Ishikawa (cell line): Measurements from ENCODE around the gene LCP2.

Experiments used
- CEBPB ChIP-seq: IDR thresholded peaks from 2 replicates; pipeline ENCODE4 v1.6.1; 2012
- CREB1 ChIP-seq: IDR thresholded peaks from 2 replicates; pipeline ENCODE4 v1.6.1; 2012; ENCODE audit warnings: low read depth
- EGR1 ChIP-seq: IDR thresholded peaks from 2 replicates; pipeline ENCODE4 v1.6.1; 2012
- EP300 ChIP-seq: IDR thresholded peaks from 2 replicates; pipeline ENCODE4 v1.6.1; 2012; ENCODE audit warnings: borderline replicate concordance
- FOXM1 ChIP-seq: IDR thresholded peaks from 2 replicates; pipeline ENCODE4 v1.6.1; 2012; ENCODE audit warnings: low read depth, borderline replicate concordance
- NFIC ChIP-seq: IDR thresholded peaks from 2 replicates; pipeline ENCODE4 v1.6.1; 2012
- RAD21 ChIP-seq: IDR thresholded peaks from 2 replicates; pipeline ENCODE4 v1.6.1; 2012; ENCODE audit warnings: low read depth
- TAF1 ChIP-seq: IDR thresholded peaks from 2 replicates; pipeline ENCODE4 v1.6.1; 2012; ENCODE audit warnings: low read depth, mild to moderate bottlenecking
- TCF12 ChIP-seq: IDR thresholded peaks from 2 replicates; pipeline ENCODE4 v1.6.1; 2012; ENCODE audit warnings: low read depth
- YY1 ChIP-seq: IDR thresholded peaks from 2 replicates; pipeline ENCODE4 v1.6.1; 2012; ENCODE audit warnings: low read depth
- ZBTB7A ChIP-seq: IDR thresholded peaks from 2 replicates; pipeline ENCODE4 v1.6.1; 2012; ENCODE audit warnings: low read depth
- TF ChIP-seq, protein P1 (sequence below): IDR thresholded peaks from 2 replicates; pipeline ENCODE4 v1.6.1; 2012; ENCODE audit warnings: low read depth, mild to moderate bottlenecking
- TF ChIP-seq, protein P2 (sequence below): IDR thresholded peaks from 2 replicates; pipeline ENCODE4 v1.6.1; 2012

DNA sequence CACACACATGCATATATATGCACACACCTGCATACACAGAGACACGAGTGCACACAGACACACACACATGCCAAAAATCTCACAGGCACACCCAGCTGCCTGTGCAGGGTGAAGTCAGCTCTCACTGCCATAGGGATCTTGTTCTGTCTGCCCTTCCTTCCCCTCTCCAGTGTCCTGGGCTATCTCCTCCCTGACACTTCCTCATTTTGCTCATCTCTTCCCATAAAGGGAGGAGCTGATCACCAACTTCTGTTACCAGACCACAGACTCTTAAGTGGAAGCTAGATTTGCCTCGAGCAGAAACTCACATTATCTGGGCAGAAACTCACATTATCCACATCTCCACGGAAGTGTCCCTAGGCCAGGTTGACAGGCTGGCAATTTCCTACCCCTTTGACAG lies 28.7 kb downstream of the LCP2 start:
- TF ChIP-seq, protein P1, sequence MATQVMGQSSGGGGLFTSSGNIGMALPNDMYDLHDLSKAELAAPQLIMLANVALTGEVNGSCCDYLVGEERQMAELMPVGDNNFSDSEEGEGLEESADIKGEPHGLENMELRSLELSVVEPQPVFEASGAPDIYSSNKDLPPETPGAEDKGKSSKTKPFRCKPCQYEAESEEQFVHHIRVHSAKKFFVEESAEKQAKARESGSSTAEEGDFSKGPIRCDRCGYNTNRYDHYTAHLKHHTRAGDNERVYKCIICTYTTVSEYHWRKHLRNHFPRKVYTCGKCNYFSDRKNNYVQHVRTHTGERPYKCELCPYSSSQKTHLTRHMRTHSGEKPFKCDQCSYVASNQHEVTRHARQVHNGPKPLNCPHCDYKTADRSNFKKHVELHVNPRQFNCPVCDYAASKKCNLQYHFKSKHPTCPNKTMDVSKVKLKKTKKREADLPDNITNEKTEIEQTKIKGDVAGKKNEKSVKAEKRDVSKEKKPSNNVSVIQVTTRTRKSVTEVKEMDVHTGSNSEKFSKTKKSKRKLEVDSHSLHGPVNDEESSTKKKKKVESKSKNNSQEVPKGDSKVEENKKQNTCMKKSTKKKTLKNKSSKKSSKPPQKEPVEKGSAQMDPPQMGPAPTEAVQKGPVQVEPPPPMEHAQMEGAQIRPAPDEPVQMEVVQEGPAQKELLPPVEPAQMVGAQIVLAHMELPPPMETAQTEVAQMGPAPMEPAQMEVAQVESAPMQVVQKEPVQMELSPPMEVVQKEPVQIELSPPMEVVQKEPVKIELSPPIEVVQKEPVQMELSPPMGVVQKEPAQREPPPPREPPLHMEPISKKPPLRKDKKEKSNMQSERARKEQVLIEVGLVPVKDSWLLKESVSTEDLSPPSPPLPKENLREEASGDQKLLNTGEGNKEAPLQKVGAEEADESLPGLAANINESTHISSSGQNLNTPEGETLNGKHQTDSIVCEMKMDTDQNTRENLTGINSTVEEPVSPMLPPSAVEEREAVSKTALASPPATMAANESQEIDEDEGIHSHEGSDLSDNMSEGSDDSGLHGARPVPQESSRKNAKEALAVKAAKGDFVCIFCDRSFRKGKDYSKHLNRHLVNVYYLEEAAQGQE, result no peak
- TF ChIP-seq CREB1 (no peak), RAD21 (no peak), YY1 (no peak), CEBPB (no peak), EGR1 (no peak), NFIC (no peak), TAF1 (no peak), ZBTB7A (no peak), TCF12 (no peak), FOXM1 (no peak), EP300 (no peak)
- TF ChIP-seq, protein P2, sequence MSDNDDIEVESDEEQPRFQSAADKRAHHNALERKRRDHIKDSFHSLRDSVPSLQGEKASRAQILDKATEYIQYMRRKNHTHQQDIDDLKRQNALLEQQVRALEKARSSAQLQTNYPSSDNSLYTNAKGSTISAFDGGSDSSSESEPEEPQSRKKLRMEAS, result no peak
